A204.1 (cell line): ENCODE data around the gene CACNA1H.

Source experiments
- FAIRE-seq: peaks from 2 replicates; lab custom pipeline; 2012; peaks lifted over from hg19 to GRCh38; lab: Jason Lieb, UNC

CACNA1H gene

DNA sequence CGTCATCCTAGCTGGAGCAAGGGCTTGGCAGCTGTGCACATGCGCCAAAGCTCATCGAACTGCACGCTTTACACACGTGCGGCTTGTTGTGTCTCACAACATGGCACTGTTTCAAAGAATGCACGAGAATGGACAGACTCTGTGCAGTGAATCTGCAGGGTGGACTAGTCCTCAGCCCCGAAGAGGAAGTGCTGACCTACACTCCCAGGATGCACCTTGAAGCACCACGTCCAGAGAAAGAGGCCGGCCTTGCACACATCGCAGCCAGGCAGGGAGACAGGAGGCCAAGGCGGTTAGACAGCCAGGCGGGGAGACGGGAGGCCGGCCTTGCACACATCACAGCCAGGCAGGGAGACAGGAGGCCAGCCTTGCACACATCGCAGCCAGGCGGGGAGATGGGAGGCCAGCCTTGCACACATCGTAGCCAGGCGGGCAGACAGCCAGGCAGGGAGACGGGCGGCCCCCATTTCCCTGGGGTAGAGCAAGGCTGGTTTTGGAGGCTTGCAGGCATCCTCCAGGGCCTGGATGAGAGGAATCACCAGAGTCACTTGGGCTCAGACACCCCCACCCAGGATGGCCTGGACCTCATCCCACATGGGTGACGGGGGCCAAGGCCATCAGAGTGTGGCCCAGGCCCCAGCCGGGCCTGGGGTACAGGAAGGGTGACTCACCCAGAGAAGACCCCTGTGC lies 9.0 kb upstream of the CACNA1H start:
- FAIRE-seq, result no peak

DNA sequence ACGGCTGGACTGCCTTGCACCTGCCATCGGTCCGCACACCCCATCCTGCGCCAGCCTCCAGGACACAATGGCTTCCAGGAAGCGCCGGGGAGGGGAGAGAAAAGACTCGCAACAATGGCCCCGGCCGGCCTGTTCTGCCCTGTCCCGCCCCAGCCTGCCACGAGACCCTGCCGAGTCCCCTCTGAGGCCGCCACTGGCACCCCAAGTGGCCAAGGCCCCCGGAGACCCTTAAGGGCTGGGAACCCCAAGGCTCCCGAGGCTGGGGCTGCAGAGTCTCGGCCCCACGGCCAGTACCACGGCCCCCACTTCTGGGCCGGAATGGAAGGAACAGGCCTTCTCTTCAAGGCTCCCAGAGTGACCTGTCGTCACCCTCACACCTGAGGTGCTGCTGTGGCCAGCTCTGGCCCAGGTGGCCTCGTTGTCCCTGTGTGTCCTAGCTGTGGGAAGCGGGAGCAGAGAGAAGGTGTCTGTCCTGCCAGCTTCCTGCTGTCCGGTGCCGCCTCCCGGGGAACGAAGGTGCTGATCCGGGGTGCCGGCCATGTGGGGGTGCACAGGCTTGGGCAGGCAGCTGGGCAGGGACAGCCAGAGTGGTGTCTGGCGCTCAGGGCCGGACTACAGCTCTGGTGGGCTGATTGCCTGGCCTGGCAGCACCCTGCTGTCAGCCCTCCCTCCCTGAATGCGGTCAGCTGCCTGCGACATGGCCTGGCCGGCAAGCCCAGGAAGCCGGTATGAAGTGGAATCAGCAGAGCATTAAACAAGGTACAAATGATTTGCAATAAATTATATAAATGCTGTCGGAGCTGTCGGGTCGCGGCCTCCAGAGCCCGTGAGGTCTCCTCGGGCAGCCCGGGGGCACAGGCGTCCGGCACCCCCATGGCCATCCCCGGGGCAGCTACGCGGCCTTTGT lies 8.2 kb upstream of the CACNA1H start:
- no peak for FAIRE-seq

DNA sequence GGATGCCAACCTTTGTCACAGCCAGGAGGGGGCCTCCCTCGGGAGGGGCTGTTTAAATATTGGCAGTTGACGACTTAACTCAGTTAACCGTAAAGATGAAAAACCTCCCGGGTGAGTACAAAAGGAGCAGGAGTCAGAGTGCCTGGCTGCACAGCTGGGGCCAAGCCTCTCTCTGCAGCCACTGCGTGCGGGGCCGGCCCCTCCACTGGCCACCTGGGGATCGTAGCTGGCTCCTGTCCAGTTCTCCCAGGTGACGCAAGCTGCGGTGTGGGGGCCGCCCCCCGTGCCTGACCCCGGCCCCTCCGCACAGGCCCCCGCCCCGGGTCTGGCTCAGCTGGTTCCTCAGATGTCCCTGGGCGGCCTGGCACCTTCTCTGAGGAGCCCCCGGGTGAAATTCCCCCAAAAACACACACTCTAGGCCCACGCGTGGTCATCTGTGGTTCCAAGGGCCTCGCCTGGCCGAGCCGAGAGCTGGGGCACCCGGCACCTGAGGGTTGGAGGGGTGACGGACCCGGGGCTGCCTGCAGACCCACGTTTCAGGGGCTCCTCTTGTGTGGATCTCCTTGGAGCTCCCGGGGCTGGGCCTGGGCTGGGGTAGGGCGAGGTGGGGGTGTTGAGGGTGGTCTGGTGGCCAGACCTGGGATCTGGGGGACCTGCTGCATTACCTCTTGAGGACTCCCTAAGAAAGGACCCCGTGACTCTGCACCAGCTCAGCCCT lies 7.4 kb upstream of the CACNA1H start:
- FAIRE-seq, result no peak

DNA sequence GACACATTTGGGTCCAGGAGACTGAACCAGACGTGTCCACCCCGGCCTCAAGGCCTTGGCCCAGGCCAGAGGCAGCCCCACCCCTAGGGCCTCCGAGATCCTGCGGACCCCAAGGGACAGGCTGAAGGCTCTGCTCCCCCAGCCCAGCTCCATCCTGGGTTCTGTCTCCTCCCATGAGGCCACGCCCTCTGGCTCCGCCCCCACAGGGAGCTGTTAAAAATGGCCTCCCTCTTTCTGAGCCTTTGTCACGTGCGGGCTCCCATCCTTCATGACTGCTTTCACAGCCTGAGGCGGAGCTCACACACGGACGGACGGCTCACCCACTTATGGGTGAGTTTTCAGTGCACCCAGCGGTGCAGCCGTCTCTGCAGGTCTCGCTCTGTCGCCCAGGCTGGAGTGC lies 6.5 kb upstream of the CACNA1H start:
- no peak for FAIRE-seq

DNA sequence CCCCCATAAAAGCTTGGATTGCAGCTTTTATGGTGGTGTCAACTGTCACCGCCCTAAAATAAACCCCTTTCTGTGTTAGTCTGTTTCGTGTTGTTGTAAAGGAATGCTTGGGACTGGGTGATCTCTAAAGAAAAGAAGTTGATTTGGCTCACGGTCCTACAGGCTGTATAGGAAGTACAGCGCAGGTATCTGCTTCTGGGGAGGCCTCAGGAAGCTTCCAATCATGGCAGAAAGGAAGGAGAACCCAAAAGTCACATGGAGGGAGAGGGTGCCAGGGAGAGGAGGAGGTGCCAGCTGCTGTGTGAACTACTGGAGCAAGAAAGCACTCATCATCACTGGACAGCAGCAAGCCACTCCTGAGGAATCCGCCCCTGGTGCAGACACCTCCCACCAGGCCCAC lies 5.9 kb upstream of the CACNA1H start:
- FAIRE-seq, result no peak

DNA sequence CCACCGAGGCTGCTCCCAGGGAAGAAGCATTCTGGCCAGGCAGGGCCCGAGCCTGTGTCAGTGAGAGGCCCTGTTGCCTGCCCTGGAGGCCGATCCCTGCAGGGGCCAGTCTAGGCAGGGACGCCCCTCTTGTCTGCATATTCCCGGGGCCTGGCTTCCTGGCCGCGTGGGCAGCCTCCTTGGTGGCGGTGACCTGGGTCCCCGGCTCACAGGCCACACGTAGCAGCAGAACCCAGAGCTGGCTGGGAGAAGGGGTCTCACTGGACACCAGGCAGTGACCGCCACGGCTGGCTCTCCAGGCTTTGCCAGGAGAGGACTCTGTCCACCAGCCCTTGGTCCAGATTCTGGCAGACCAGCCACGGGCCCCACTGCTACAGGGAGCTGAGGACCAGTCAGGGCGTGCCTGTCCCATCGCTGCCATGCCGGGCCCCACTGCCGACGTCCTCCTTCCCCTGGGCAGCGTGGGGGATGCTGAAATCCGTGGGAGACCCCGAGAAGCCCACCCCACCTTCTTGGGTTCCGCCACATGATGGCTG lies 3.7 kb upstream of the CACNA1H start:
- no peak for FAIRE-seq

DNA sequence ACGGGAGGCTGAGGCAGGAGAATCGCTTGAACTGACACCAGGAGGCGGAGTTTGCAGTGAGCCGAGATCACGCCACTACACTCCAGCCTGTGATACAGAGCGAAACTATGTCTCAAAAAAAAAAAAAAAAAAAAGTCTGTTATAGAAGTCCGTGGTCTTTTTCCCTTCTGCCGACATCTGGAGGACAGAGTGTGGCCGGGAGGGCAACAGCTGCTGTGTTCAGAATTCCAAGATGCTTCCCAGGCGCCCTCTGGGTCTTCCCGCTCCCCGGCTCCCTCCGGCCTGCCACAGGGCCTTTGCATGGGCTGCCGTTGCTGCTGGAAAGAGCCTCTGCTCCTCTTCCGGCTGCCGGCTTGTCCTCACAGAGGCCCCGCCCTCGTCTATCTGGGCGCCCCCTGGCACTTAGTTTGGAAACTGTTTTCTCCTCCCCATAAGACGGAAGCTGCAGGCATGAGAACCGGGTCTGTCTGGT lies 2.4 kb upstream of the CACNA1H start:
- no peak for FAIRE-seq

DNA sequence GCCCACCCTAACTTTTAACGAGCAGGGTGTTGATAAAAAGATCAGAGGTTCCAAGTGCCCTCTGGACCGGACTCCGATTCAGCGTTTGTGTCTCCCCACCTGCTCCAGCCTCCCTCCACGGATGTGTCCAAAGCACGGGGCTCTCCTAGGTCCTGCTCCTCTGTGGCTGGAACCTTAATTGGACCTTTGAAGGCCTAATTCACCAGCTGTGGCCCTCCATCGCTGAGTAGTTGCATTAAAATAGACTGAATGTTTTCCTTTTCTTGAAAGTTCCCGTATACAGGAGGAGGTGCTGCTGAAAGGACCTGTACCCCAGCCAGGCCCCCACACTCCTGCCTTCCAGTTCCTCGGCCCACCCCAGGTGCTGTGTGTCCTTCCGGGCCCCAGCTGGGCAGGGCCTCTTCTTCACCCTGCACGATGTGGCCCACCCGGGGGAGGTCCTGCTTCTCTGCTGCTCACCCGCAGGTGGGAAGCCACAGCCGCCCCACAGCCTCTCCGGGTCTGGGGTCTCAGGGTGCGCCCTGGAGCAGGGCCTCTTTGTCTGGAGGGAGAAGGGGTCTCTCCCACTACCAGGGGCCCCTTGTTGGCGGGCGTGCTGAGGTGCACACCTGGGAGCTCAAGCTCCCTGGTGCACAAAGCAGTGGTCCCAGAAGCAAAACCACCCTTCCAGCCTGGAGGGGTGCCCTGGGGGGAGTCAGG lies 1.3 kb upstream of the CACNA1H start:
- FAIRE-seq, result no peak

DNA sequence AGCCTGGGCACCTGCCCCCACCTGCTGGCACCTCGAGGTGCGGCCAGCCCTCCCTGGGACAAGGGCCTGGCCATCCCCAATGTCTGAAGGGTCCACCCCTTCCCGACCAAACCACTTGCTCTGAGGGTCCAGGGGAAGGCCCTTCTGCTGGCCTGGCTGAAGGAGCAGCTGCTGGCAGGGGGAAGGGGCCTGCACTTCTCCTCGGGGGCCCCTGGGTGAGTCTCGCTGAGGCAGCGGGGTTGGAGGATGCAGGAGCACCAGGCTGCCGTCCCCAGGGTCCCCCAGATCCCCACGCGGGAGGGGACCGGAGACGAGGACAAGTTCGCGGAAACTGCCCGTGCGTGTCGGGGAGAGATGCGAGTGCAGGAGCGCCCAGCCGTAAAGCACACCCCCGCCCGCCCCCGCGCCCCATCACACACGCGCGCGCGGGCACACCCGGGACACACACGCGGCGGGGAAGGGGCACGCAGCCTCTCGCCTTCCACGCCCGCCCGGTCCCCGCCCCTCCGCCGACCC lies 725 bp upstream of the CACNA1H start:
- no peak for FAIRE-seq

DNA sequence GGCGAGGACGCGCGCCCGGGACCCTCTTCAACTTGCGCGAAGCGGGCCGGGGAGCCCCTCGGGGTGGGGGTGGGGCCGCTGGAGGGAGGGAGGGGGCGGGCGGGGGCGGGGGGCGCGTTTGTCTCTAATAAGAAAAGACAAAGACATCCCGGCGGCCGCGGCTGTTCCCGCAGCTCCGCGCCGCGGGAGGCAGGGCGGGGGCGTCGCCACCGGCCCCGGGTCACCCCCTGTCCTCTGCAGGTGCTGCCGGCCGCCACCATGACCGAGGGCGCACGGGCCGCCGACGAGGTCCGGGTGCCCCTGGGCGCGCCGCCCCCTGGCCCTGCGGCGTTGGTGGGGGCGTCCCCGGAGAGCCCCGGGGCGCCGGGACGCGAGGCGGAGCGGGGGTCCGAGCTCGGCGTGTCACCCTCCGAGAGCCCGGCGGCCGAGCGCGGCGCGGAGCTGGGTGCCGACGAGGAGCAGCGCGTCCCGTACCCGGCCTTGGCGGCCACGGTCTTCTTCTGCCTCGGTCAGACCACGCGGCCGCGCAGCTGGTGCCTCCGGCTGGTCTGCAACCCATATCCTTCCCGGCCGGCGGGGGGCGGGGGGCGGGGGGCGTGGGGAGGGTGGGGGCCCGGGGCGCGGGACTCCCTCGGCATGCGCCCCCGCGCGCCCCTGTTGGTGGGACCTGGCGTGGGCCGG lies 714 bp downstream of the CACNA1H start:
- FAIRE-seq, result no peak

DNA sequence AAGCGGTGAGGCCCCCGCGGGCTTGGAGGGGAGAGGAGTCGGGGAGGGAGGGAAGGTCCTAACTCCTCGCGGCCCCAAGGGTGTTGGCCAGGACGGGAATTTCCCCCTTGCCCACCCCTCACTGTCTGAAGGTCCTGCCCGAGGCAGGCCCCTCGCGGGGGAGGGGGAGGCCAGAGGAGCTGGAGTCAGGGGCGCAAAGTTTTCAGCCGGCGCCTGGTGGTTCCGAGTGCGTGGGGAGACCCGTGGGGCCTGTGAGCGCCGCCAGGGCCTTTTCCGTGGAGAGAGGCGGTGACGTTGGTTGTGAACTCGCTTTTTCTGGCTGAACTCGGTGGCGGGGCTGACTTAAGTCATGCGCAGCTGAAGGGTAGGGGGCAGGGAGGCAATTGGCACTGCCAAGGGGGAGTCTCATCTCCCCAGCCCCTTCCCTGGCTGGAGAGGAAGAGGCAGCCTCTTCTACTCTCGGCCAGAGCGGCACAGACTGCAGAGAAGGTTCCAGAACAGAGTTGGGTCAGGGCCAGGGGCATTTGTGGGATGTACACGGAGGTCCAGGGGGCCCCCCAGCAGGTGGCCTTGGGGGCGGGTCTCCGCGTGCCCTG lies 1.5 kb downstream of the CACNA1H start:
- no peak for FAIRE-seq

DNA sequence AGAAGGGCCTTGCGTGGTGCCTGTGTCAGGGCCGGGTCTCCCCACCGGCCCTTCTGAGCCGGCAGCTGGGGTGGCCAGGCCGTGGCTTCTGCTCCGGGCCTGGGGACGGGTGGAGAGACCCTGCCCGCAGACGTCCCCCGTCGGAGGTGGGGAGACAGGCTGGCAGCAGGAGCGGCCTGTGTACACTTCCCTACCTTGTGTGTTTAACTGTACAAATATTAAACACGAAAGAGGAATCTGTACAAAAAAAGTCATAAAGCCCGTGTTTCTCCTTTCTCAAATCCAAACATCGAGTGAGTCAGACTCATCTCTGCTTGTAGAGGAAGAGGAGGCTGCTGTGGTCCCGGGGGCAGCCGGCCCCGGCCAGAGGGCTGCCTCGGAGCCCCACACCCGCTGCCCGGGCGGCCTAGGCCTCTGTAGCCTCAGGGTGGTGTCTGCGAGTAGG lies 2.0 kb downstream of the CACNA1H start:
- no peak for FAIRE-seq

DNA sequence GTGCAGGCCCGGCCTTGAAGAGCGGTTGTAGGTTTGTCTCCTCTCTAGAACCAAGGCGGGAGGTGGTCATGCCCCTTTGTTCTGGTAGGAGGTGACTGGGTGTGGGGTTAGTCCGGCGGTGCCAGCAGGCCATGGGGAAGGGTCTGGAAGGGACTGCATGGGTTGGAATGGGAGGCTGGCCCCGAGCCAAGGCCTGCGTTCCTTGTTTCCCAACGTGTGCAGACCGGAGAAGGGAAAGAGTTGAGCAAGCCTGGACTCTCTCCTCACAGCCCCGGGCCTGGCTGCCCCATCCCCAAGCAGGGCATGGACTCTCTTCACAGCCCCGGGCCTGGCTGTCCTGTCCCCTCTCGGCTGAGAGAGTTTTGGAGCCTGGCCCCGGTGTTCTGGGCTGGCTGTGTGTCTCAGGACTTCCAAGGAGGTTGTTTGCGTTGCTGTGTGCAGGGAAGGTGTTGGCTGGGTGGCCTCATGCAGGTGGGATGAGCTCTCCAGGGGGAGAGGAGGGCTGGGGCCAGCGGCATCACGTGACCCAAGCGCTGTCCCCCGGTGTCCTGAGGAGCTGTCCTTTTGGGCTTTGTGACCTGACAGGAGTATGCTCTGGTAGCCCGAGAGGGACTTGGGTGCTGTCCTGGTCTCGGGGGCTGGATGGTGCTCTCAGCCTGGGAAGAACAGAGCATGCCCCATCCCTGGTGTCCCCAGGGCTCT lies 2.6 kb downstream of the CACNA1H start:
- FAIRE-seq, result no peak

DNA sequence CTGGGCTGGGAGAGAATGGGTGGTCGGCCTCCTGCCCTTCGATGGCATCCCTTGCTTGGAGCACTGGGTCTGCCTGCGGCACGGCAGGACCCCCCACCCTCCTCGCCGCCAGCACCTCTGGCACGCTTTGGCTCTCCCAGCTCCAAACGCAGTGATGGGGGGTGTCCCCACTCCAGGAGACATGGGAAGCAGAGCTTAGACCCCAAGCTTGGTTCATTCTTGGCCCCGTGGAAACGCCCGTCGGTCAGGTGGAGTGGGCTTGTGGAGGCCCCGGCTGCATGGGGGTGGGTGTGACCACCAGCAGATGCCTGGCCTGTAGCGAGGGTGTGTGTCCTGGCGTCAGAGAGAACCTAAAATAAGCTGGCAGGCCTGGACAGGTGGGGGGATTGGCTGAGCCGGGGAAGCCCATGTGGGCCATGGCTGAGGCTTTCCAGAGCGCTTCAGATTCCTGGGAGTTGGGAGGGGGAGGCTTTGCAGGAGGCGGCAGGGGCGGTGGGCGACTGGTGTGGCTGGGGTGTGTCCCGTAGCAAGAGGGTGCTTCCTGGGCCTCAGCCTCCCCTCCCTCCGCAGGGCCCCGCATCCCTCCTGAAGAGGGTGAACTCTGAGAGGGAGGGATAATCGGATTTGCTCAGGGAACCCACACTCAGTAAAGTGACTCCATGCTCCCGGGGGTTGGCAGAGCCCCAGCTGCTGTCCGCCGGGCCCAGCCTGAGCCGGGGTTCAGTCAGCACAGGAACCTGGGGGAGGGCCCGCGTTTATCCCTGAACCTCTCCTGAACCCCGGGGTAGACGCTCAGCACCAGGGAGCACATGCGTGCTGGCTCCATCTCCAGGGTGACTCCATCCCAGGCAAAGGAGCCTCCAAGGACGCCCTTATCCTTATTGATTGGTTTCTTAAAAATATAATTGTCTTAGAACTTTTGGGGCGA lies 3.4 kb downstream of the CACNA1H start:
- no peak for FAIRE-seq

DNA sequence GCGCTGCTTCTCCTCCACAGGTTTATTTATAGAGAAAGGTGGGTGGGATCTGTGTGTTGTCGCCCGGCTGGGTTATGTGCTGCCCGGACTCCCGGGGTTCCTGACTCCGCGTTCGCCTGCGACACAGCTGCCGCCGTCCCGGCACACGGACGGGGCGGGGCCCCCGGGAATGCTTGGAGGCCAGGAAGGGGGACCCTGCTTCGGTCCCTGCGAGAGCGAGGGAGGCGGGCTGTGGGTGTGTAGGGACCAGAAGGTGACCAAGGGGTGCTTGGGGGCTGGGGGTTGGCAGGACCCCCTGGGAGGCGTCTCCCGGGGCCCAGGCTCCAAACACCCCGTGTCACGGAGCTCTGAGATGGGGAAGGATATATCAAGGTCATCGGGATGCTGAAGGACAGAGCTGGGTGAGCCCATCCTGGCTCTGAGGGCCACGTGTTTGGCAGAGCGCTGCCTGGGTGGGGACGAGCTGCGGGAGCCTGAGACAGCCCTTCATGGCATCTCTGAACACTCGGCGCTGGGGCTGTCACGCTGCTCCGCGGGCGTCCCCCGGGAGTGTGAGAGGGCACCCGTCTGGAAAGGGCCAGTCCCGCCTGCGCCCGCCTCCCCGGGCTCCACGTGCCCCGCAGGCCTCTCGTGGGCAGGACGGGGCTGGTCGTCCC lies 4.2 kb downstream of the CACNA1H start:
- FAIRE-seq, result no peak

DNA sequence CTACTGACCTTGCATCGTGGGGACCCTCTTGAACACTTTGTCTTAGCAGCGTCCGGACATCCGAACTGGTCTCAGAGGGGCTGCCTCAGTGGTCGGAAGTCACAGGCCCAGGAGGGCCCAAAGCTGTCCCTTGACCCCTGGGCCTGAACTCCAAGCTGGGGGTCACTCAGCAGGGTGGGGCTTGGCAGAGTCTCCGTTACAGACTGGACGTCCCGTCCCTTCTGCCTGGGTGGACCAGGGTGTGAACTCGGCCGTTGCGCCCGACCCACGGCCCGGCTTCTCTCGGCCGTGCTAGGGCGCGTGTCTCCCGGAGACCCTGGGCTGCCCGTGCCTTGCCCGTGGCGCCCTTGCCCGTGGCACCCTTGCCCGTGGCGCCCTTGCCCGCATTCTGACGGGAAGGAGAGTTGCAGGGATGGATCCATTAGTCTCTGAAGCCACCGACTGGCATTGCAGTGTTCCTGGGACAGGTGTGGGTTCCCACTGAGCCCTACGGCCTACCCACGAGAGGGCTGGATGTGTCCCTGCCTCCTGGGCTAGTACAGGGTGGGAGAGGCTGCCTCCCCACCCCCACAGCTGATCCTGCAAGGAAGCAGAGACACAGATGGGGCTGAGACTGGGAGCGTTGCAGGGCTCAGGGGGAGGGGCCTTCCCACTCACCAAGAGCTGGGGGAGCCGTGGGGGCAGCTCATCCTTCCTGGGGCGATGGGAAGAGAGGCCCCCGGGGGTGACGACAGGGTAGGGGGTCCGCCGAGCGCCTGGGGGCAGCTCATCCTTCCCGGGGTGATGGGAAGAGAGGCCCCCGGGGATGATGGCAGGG lies 4.9 kb downstream of the CACNA1H start:
- no peak for FAIRE-seq
